ENCODE results near the gene FNBP1. TPM values are rescaled to one million over a fixed set of nuclear protein-coding genes. Genes with fewer than 3 reads are reported as not detected.

The FNBP1 gene
- total RNA-seq, 1 experiment from 2014 or later: 36.5 TPM

DNA sequence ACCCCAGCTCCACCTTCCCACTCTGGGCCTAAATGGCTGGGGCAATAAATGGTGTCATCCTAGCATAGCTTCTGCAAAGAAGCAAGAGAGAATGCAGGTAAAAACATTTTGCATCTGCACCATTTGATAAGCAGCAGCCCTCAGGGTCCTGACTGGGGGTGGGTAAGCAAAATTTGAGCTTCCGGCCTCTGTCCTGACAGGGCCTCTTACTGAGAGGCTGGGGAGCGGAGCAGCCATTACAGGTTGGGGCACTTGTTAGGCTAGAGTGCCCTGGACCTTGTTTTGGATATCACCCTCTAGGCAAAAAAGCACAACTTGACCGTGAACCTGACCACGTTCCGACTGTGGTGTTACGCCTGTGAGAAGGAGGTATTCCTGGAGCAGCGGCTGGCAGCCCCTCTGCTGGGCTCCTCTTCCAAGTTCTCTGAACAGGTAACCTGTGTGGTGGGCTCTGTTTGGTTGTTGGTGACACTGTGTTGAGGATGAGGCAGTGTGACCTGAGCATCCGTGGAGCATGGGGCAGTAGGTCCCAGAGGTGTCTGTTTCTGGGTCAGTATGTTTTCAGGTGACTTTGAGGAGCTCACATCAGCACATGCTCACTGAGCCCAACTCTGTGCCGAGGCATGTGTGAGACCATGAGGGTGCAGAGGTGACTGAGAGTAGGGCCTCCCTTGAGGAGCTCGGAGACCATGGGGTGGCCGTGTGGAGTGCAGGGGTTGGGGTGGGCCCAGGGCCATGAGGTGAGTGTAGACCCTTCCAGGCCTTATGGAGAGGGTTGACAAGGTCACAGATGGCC, 184.6 kb downstream of the FNBP1 start:
- H2BK20ac ChIP-seq (ENCODE audit: low read depth, low read length, poor library complexity, severe bottlenecking): no peak overlapping the region
- no peak overlapping the region for H3T11ph ChIP-seq (ENCODE audit: low read length)
- Mint-ChIP-seq H3K9me3 (no peaks in the 10 kb centered on the region), H3K4me3 (no peak overlapping the region), H3K27me3 (ENCODE audit: low read depth) (no peaks in the 10 kb centered on the region), H3K27ac (no peak overlapping the region; a peak in 1 of 7 replicates), H3K4me1 (no peaks in the 10 kb centered on the region), H3K36me3 (ENCODE audit: insufficient read depth in 1 of 3, low read depth in 3 of 3) (peaks cover 7 to 46% (median 20%) of the 10 kb centered on the region in 3 experiments; a peak in 6 of 7 replicates)
- no peak overlapping the region for H4K5ac ChIP-seq (ENCODE audit: insufficient read length, low read depth, low read length)
- H3K23me2 ChIP-seq (ENCODE audit: insufficient read length, low read depth, low read length, poor library complexity, severe bottlenecking): no peaks in the 10 kb centered on the region
- H4K20me1 ChIP-seq (ENCODE audit: control insufficient read depth, insufficient read depth, insufficient read length): no peaks in the 10 kb centered on the region
- H3K4ac ChIP-seq (ENCODE audit: low read depth, low read length): no peak overlapping the region
- H3K4me1 ChIP-seq (ENCODE audit: insufficient read depth, low read length): no peaks in the 10 kb centered on the region
- no CpG with 5 or more reads among the region's 11 CpGs for WGBS (ENCODE audit: extremely low coverage, insufficient read length, low lambda C conversion rate)
- H4K91ac ChIP-seq (ENCODE audit: insufficient read length, low read depth, low read length): no peak overlapping the region
- H3K79me1 ChIP-seq (ENCODE audit: insufficient read depth, low read depth, low read length, poor library complexity, severe bottlenecking): no peaks in the 10 kb centered on the region
- H2AFZ ChIP-seq (ENCODE audit: low read length): no peak overlapping the region
- H3K27ac ChIP-seq (ENCODE audit: insufficient read length, low read depth, low read length): no peak overlapping the region
- no peak overlapping the region for H2BK120ac ChIP-seq (ENCODE audit: low read depth, low read length, poor library complexity, severe bottlenecking)
- no peaks in the 10 kb centered on the region for H3K27me3 ChIP-seq (ENCODE audit: insufficient read depth, low read length)
- H3K14ac ChIP-seq (ENCODE audit: insufficient read depth, low read length): no peak overlapping the region
- H3K23ac ChIP-seq (ENCODE audit: insufficient read length, low read depth, low read length): no peak overlapping the region
- no peak overlapping the region for H3K56ac ChIP-seq (ENCODE audit: insufficient read length, low read depth, low read length)
- H3K4me2 ChIP-seq (ENCODE audit: insufficient read depth, insufficient read length, low read length): no peak overlapping the region
- DNase-seq: no peak
- no peak overlapping the region for H3K18ac ChIP-seq (ENCODE audit: insufficient read length, low read depth, low read length)
- no peak overlapping the region for H2BK12ac ChIP-seq (ENCODE audit: insufficient read length, low read depth, low read length)
- H2BK15ac ChIP-seq (ENCODE audit: low read depth, low read length): no peak overlapping the region
- no peak overlapping the region for H2AK5ac ChIP-seq (ENCODE audit: insufficient read length, low read length)
- H3K79me2 ChIP-seq (ENCODE audit: insufficient read depth, low read length): no peaks in the 10 kb centered on the region
- H2BK5ac ChIP-seq (ENCODE audit: insufficient read length, low read length): no peak overlapping the region
- no peak overlapping the region for H4K8ac ChIP-seq (replicated peaks; ENCODE audit: insufficient read length, low read depth, low read length)
- H3K9me3 ChIP-seq (ENCODE audit: control insufficient read depth, low read depth, low read length): no peaks in the 10 kb centered on the region
- no peak overlapping the region for H3K9ac ChIP-seq (ENCODE audit: extremely low read depth, insufficient read length, low read length)
- TF ChIP-seq, protein P1, sequence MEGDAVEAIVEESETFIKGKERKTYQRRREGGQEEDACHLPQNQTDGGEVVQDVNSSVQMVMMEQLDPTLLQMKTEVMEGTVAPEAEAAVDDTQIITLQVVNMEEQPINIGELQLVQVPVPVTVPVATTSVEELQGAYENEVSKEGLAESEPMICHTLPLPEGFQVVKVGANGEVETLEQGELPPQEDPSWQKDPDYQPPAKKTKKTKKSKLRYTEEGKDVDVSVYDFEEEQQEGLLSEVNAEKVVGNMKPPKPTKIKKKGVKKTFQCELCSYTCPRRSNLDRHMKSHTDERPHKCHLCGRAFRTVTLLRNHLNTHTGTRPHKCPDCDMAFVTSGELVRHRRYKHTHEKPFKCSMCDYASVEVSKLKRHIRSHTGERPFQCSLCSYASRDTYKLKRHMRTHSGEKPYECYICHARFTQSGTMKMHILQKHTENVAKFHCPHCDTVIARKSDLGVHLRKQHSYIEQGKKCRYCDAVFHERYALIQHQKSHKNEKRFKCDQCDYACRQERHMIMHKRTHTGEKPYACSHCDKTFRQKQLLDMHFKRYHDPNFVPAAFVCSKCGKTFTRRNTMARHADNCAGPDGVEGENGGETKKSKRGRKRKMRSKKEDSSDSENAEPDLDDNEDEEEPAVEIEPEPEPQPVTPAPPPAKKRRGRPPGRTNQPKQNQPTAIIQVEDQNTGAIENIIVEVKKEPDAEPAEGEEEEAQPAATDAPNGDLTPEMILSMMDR (conservative IDR thresholded peaks at IDR 0.05): no peak
